MG63 (cell line): ENCODE results near the gene IFNA1. TPM values are rescaled to one million over a fixed set of nuclear protein-coding genes. Genes with fewer than 3 reads are reported as not detected.

Experiments used
- DNase-seq: peaks from one replicate; pipeline ENCODE4 v3.0.0-alpha.2; 2020
- H3K27me3 ChIP-seq: fragments of 250-450 bp; sonication (Bioruptor Pico); 2 replicates; pipeline ENCODE4 v1.5.1; 2020; ENCODE audit warnings: mild to moderate bottlenecking, moderate library complexity
- H3K36me3 ChIP-seq: fragments of 250-450 bp; sonication (Bioruptor Pico); 2 replicates; pipeline ENCODE4 v1.5.1; 2020; ENCODE audit warnings: mild to moderate bottlenecking, moderate library complexity
- H3K4me3 ChIP-seq: fragments of 250-450 bp; sonication (Bioruptor Pico); 2 replicates; pipeline ENCODE4 v1.5.1; 2020; ENCODE audit warnings: mild to moderate bottlenecking, moderate library complexity
- H3K9me3 ChIP-seq: fragments of 250-450 bp; sonication (Bioruptor Pico); 2 replicates; pipeline ENCODE4 v1.5.1; 2020; ENCODE audit warnings: mild to moderate bottlenecking, moderate library complexity
- total RNA-seq: library from RNA; depleted of rRNA; stranded (reverse); fragments of >200 nt; shearing (Covaris generic); gene quantifications from 2 replicates; pipeline ENCODE4 v1.2.3, GENCODE V29; 2014; ENCODE audit warnings: low replicate concordance; rRNA removed

IFNA1 gene
- total RNA-seq = not detected in 2 replicates

DNA sequence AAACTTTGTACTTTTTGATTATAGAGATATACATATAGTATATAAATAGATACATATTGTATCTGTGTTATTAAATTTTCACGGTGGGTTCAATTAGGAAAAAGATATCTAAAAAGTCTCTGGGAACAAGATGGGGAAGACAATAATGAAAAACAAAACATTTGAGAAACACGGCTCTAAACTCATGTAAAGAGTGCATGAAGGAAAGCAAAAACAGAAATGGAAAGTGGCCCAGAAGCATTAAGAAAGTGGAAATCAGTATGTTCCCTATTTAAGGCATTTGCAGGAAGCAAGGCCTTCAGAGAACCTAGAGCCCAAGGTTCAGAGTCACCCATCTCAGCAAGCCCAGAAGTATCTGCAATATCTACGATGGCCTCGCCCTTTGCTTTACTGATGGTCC lies at the start of gene IFNA1:
TSS of gene IFNA1 (plus strand) at position 301 of the 400 bp plus-strand sequence. CDS start at position 370, 69 bp downstream.
- Histone ChIP-seq H3K4me3 (no peak within 1 kb of the TSS), H3K27me3 (0 out of 2 replicates have a peak, but pooled peaks cover 2% of the 10 kb centered on the region), H3K9me3 (peaks cover 18% of the 10 kb centered on the region), H3K36me3 (no peaks in the 10 kb centered on the region)
- no peak for DNase-seq

DNA sequence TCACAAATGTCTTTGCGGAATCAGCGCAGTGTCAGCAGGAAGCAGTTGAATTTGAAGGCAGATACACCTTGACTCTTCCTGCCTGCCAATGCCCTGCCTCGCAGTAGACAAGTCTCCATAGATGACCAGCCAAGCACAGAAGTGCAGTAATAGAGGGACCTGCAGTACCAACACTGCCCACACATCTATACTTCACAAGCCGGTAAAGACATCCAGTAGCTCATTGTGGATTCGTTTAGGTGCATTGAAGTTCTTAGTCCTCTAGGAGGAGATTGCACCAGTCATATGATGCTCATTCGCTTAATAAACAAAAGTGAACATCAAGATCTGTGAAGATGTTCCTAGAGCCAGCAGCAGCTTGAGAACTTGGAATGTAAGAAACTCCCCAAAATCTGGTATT lies 48.0 kb upstream of the IFNA1 start:
- H3K27me3 ChIP-seq = peaks cover 88% of the 10 kb centered on the region
- no peaks in the 10 kb centered on the region for H3K9me3 ChIP-seq
- H3K4me3 ChIP-seq = no peak overlapping the region
- peak; percentile 68 for DNase-seq
- H3K36me3 ChIP-seq = no peaks in the 10 kb centered on the region

DNA sequence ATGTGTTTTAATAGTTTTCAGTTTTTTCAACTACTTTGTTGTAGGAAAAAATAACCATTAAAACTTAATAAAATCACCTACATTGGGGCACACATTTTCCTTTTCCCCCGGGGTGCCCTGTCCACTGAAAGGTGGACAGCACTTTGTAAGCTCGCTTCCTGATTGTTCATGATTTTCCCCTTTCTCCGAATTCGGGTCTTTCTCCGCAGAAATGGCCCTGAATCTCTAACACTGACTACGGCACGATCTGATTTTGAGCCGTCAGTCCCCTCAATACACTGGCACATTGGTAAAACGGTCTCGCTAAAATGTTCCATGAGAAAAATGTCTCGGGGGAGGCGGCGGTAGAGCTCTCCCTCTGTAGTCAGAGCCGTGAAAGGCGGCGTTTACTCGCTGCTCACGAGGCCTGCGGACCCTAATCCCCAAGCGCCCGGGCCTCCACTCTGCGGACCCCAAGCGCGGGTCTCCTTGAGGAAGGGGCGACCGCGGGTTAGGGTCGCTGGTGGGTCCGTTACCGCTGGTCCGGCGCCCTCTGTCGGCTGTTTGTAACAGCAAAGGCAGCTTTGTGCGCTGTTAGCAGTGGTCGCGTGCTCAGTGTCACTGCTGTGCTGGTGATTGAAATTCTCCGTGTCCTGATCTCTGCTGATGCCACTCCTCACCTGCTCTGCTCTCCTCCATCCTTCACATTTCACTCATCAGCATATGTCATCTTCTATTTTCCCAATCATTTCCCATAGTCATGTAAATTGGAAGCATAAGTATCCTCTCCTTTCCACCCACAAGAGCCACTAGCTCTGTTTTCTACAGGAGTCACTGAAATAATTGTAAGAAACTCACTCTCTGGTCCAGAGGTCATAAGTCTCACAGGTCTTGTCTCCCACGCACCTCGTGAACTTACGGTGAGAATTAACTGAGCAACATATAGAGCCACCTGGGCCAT lies 44.2 kb upstream of the IFNA1 start:
- Histone ChIP-seq H3K4me3 (peak overlapping the region; percentile 57), H3K27me3 (peaks cover 68% of the 10 kb centered on the region), H3K9me3 (no peaks in the 10 kb centered on the region), H3K36me3 (no peaks in the 10 kb centered on the region)
- peak; percentile 85 for DNase-seq

DNA sequence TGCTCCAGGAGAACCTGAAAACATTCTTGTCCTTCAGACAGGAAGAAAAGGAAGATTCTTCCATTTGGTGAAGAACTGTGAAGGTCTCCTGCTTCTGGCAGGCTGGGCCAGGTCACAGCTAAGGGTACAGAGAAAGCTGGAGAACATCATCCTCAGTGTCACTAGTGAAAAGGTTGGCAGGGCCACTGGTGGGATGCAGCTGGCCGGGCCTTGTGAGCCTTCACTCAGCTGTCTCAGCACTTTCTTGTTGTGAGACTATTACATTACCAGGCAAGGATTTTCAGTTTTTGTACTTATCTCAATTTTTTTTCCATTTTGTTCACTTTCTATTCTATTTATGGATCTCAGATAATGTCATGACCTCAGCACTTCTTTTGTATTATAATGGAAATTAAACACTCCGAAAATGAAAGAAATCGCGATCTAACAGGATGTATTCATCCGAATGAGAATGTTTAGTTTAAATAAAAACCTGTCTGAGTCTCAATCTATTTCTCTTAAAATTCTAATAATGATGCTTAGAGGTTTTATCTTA lies 41.2 kb upstream of the IFNA1 start:
- Histone ChIP-seq H3K36me3 (no peaks in the 10 kb centered on the region), H3K27me3 (peaks cover 62% of the 10 kb centered on the region), H3K9me3 (no peaks in the 10 kb centered on the region), H3K4me3 (no peak overlapping the region)
- no peak for DNase-seq

DNA sequence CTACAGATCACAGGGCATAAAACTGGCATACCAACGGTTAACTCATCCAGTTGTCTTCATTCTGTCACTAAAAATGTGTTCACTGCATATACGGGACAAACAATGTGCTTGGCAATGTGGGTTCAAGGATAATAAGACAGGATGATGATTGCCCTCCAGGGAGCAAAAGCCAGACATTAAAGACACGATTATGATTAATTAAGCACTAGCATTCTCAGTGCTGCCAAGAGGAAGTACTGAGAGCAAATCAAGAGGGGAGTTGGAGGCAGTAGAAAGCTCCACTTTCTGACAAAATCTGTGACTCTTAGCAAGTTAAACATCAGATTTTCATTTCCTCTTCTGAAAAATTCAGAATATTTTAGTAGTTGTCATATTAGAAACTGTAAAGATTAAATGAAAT lies 40.3 kb upstream of the IFNA1 start:
- Histone ChIP-seq H3K27me3 (peaks cover 63% of the 10 kb centered on the region), H3K4me3 (no peak overlapping the region), H3K36me3 (no peaks in the 10 kb centered on the region), H3K9me3 (no peaks in the 10 kb centered on the region)
- DNase-seq = no peak

DNA sequence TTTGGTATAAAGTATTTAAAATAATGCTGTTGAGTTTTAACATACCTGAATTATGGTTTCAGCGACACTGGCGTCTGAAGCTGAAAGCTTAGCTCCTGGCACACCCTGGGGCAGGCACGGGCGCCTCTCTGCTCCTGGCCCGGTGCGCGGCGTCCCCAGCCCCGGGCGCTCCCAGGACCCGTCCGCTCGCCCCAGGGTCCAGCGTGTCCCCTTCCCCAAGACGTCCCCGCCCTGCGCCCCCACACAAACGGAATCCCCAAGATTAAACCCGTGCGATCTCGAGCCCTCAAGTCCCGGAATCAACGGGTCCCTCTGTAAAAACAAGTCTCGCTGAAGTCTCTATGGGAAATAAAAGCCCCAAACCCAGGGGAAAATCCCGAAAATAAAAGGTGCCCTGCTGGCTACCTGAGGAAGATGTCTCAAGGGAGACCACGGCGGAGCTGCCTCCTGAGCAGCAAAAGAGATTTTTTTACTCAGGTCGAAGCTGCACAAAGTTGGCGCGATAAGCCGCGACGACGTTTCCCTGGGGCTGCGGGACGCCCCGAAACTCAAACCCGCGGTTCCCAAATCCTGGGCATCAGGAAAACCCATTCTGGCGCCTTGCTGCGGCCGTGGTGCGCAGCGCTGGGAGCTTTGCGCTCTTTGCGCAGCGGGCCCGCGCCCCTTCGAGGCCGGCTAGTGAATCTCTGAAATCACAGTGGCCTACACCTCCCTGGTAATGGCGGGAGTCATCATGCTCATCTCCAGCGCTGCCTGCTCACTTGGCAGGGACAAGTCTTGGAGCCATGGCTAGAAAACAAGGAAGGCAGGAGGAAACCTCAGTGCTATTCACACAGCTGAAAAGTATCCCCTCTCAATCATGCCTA lies 37.6 kb upstream of the IFNA1 start:
- no peaks in the 10 kb centered on the region for H3K9me3 ChIP-seq
- H3K27me3 ChIP-seq = peaks cover 47% of the 10 kb centered on the region
- peak; percentile 73 for DNase-seq
- peak overlapping the region; percentile 32 for H3K4me3 ChIP-seq
- no peaks in the 10 kb centered on the region for H3K36me3 ChIP-seq

DNA sequence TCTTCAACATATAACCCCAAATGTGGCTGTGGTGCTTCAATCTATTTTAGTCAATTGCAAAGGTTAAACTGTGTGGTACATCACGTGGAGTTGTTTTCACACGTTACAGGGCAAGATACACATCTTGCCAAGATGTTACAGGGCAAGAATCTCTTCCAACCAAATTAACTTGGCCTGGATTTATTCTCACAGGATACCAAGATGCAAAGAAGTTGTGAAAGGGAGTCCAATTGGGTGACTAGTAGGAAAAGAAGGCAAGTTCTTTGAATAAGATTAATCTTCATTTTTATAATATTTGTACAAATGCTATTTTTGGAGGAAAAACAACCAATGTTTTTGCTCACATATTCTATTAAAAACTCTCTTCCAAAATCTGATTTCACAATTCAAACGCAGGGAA lies 36.1 kb upstream of the IFNA1 start:
- DNase-seq = no peak
- peaks cover 39% of the 10 kb centered on the region for H3K27me3 ChIP-seq
- H3K9me3 ChIP-seq = no peaks in the 10 kb centered on the region
- no peaks in the 10 kb centered on the region for H3K36me3 ChIP-seq
- H3K4me3 ChIP-seq = no peak overlapping the region

DNA sequence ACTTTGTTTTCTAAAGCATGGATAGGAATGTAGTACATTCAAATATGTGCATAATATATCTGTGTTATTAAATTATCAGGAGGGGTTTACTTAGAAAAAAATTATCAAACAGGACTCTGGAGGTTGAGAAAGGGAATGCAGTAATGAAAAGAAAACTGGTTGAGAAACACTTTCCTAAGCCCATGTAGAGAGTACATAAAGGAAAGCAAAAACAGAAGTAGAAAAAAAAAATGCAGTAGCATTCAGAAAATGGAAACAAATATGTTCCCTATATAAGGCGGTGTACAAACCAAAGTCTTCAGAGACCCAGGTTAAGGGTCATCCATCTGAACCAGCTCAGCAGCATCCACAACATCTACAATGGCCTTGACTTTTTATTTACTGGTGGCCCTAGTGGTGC lies 31.4 kb upstream of the IFNA1 start, which contains the start of gene IFNA8:
TSS of gene IFNA8 (plus strand) at position 301 of the 400 bp plus-strand sequence. CDS start at position 361, 60 bp downstream.
- H3K4me3 ChIP-seq = no peak within 1 kb of the TSS
- DNase-seq = no peak
- H3K27me3 ChIP-seq = peaks cover 37% of the 10 kb centered on the region
- H3K9me3 ChIP-seq = no peaks in the 10 kb centered on the region
- H3K36me3 ChIP-seq = no peaks in the 10 kb centered on the region

DNA sequence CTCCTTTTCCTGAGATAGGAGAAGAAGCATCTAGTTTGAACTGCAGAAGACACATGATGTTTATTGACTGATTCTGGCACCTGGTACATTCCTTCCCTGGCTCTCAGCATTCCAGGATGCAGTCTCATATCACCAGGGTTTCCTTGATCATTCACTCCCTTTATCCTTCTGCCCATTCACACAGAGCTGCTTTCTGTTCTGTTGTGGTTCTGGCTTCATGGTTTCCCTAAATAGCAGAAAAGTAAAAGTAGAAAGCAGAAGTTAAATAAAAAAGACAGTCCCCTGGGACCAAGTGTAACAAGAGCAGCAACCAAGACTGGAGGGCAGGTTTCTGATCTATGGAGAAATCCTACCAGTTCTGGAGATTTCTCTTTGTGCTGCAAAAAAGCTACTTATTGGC lies 28.1 kb upstream of the IFNA1 start:
- Histone ChIP-seq H3K27me3 (peaks cover 25% of the 10 kb centered on the region), H3K4me3 (no peak overlapping the region), H3K9me3 (no peaks in the 10 kb centered on the region), H3K36me3 (no peaks in the 10 kb centered on the region)
- no peak for DNase-seq

DNA sequence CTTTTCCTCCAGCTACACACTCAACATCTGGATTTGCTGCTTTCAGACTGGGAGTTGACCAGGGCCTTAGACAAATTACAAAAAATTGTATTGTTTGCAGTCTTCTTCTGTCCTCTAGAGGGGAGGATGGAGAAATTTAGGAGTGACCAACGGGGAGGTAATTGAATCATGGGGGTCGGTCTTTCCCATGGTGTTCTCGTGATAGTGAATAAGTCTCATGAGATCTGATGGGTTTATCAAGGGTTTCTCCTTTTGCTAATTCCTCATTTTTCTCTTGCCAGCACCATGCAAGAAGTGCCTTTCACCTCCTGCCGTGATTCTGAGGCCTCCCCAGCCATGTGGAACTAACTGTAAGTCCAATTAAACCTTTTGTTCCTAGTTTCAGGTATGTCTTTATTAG lies 27.1 kb upstream of the IFNA1 start:
- no peaks in the 10 kb centered on the region for H3K36me3 ChIP-seq
- H3K4me3 ChIP-seq = no peak overlapping the region
- no peak for DNase-seq
- no peaks in the 10 kb centered on the region for H3K9me3 ChIP-seq
- peaks cover 21% of the 10 kb centered on the region for H3K27me3 ChIP-seq

DNA sequence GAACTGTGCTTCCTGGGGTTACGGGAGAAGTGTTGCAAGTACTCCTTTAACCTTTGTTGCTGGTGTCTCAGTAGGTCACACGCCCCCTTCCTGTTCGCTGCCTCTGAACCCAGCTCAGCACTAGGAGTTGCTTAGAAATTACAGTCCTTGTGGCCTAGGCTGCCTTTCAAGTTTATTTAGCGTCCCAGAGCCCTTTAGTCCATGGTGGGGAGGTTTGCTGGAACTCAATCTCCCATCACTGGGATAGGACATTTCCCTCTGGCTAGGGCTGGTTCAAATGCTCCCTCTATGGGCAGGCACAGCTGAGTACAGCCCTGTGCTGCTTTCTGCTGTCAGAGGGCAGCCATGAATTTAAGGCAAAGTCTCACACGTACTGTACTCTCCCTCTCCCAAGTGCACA lies 26.6 kb upstream of the IFNA1 start:
- DNase-seq = peak; percentile 46
- peaks cover 21% of the 10 kb centered on the region for H3K27me3 ChIP-seq
- no peaks in the 10 kb centered on the region for H3K36me3 ChIP-seq
- no peaks in the 10 kb centered on the region for H3K9me3 ChIP-seq
- H3K4me3 ChIP-seq = no peak overlapping the region

DNA sequence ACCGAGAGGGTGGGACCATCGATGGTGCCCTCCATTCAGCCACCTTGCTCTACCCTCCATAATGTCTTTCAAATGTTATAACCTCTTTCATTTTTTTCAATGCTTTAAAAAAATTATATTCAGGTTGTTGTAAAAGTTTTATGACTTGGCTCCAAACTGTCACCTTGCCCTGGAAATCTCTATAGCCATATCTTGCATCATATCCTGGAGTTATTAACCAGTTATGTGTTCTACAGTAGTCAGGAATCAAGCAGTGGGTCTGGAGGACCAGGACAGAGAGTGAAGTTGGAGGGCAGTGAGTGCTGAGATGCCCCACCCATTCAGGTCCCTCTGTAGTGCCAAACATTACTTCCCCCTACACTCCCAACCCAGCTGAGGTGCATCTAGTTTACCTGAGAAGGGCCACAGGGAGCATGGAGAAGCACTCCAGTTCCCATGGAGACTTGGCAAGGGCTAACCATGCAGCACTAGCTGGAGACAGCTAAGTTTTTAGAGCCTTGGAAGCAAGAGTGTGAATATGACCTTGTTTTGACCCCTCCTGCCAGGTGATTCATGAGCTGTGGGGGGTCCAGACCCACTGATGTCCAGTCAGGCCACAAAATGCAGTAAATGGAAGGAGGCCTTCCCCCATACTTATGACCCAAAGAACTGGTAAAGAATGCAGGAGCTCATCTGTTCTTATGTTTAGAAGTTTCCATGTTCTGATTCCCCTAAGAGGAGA lies 25.9 kb upstream of the IFNA1 start:
- peaks cover 21% of the 10 kb centered on the region for H3K27me3 ChIP-seq
- H3K36me3 ChIP-seq = no peaks in the 10 kb centered on the region
- no peak overlapping the region for H3K4me3 ChIP-seq
- peak; percentile 59 for DNase-seq
- H3K9me3 ChIP-seq = no peaks in the 10 kb centered on the region

DNA sequence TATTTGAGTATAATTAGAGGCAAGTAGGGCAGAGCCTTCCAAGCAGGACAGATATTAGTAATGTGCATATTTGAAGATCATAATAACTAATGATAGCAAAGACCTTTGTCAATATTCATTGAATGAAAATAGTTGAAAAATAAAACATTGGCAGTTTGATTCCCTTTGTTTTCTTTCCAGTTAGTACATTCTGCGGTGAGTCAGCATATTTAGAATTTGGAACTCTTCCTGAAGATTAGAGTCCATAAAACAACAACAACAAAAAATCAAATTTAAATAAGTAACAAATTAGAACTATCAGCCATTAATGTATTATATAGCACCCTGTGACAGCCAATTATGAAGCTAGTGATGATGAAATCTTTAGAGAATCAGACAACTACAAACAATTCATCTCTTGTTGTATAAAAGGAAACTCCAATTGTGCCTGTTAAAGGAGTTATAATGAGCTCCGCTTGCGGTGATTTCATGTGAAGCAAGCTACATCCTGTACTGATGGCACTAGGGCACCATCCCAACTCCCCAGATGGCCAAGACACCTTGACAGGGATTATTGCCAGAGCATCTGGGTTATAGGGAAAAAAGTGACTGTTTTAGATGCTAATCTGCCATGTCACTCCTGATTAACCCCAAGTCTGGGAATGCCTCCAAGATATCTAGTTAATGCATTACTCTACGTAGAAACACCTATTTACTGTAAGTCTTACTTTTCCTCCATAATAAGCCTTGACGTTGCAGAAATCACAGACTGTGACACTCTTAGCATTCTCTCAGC lies 24.6 kb upstream of the IFNA1 start:
- Histone ChIP-seq H3K4me3 (no peak overlapping the region), H3K27me3 (peaks cover 14% of the 10 kb centered on the region), H3K9me3 (no peaks in the 10 kb centered on the region), H3K36me3 (no peaks in the 10 kb centered on the region)
- DNase-seq = peak; percentile 43

DNA sequence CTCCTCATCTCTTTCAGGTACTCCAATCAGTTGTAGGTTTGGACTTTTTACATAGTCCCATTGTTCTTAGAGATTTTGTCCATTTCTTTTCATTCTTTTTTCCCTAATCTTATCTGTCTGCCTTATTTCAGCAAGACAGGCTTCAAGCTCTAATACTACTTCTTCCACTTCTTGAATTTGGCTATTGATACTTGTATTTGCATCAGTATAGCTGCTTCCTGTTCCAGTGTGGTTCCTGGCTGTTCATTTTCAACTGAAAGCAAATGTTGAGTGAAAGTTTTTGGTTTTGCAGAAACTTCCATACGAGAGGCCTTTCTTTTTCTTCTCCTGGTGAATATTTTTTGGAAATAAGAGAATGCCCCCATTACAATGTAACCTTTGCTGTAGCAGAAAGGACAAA lies 12.0 kb upstream of the IFNA1 start:
- no peaks in the 10 kb centered on the region for H3K36me3 ChIP-seq
- H3K9me3 ChIP-seq = peaks cover 10% of the 10 kb centered on the region
- H3K4me3 ChIP-seq = no peak overlapping the region
- peaks cover 61% of the 10 kb centered on the region for H3K27me3 ChIP-seq
- DNase-seq = no peak

DNA sequence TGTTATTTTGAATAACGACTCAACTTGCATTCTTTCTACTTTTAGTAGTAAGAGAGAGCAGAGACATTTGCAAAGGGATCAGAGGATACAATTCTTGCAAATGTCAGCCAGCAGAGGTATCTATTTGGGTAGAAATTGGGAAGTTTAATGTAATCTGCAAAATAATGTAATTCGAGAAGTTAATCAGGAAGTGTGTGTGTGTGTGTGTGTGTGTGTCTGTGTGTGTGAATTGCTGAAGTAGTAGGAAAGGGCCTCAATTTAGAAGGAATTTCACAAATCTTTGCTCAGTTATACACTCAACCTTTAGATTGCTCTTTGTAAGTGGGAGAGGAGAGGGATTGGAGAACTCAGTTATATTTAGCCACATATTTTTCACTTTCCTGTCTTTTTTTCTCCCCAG lies 11.0 kb upstream of the IFNA1 start:
- Histone ChIP-seq H3K36me3 (no peaks in the 10 kb centered on the region), H3K4me3 (no peak overlapping the region), H3K27me3 (peaks cover 62% of the 10 kb centered on the region), H3K9me3 (peaks cover 8% of the 10 kb centered on the region)
- no peak for DNase-seq
